Measurements from ENCODE around the gene GOLGA8H. TPM values are rescaled to one million over a fixed set of nuclear protein-coding genes. Genes with fewer than 3 reads are reported as not detected.
A peak's percentile ranks its signal among the peaks of the same experiment; 100 is the strongest.
"Not testable (repeated sequence)": the region's sequence is repeated elsewhere in the genome, so short reads cannot be mapped to it uniquely, and the experiment has no call there.

Gene GOLGA8H
- 0.52 TPM for total RNA-seq

GRCh38 chr15:30603796-30604195 is at the start of gene GOLGA8H:
GOLGA8H (plus strand) TSS chr15:30604028; CDS start chr15:30604126, 98 bp downstream.
- not testable (repeated sequence) for H3K4me1 ChIP-seq (ENCODE audit: control insufficient read depth in 3 of 3, insufficient read depth in 3 of 3, low read length in 3 of 3); H3K9ac ChIP-seq (ENCODE audit: low read depth in 1 of 3, low read length in 3 of 3); H3K27ac ChIP-seq (ENCODE audit: low read depth, low read length); H3K27me3 ChIP-seq (ENCODE audit: control insufficient read depth in 3 of 3, insufficient read depth in 3 of 3, low read length in 3 of 3); H3K4me3 ChIP-seq (ENCODE audit: low read length in 3 of 3); H3K36me3 ChIP-seq (ENCODE audit: control insufficient read depth in 3 of 3, insufficient read depth in 3 of 3, low read length in 3 of 3); H3K9me3 ChIP-seq (ENCODE audit: control insufficient read depth in 3 of 3, low read length in 3 of 3)

- not testable (repeated sequence) for H3K36me3 ChIP-seq (ENCODE audit: control insufficient read depth in 3 of 3, insufficient read depth in 3 of 3, low read length in 3 of 3)
Measured at GRCh38 chr15:30566949-30567348, 36.9 kb upstream of the GOLGA8H start.

GRCh38 chr15:30573012-30573491 is 30.8 kb upstream of the GOLGA8H start:
- not testable (repeated sequence) for H3K27ac ChIP-seq (ENCODE audit: low read depth, low read length); H3K36me3 ChIP-seq (ENCODE audit: control insufficient read depth in 3 of 3, insufficient read depth in 3 of 3, low read length in 3 of 3); H3K9ac ChIP-seq (ENCODE audit: low read depth in 1 of 3, low read length in 3 of 3); H3K27me3 ChIP-seq (ENCODE audit: control insufficient read depth in 3 of 3, insufficient read depth in 3 of 3, low read length in 3 of 3); H3K9me3 ChIP-seq (ENCODE audit: control insufficient read depth in 3 of 3, low read length in 3 of 3); H3K4me3 ChIP-seq (ENCODE audit: low read length in 3 of 3); H3K4me1 ChIP-seq (ENCODE audit: control insufficient read depth in 3 of 3, insufficient read depth in 3 of 3, low read length in 3 of 3)

More at GRCh38 chr15:30566949-30567348, 36.9 kb upstream of the GOLGA8H start:
- H3K27me3 ChIP-seq (ENCODE audit: control insufficient read depth in 3 of 3, insufficient read depth in 3 of 3, low read length in 3 of 3); H3K9ac ChIP-seq (ENCODE audit: low read depth in 1 of 3, low read length in 3 of 3); H3K9me3 ChIP-seq (ENCODE audit: control insufficient read depth in 3 of 3, low read length in 3 of 3); H3K4me3 ChIP-seq (ENCODE audit: low read length in 3 of 3); H3K4me1 ChIP-seq (ENCODE audit: control insufficient read depth in 3 of 3, insufficient read depth in 3 of 3, low read length in 3 of 3); H3K27ac ChIP-seq (ENCODE audit: low read depth, low read length): not testable (repeated sequence)

- H3K27me3 ChIP-seq (ENCODE audit: control insufficient read depth in 3 of 3, insufficient read depth in 3 of 3, low read length in 3 of 3); H3K4me1 ChIP-seq (ENCODE audit: control insufficient read depth in 3 of 3, insufficient read depth in 3 of 3, low read length in 3 of 3): not testable (repeated sequence)
Measured at GRCh38 chr15:30579394-30579970, 24.3 kb upstream of the GOLGA8H start.

GRCh38 chr15:30580716-30581115 is 23.1 kb upstream of the GOLGA8H start:
- H3K9me3 ChIP-seq (ENCODE audit: control insufficient read depth in 3 of 3, low read length in 3 of 3); H3K27me3 ChIP-seq (ENCODE audit: control insufficient read depth in 3 of 3, insufficient read depth in 3 of 3, low read length in 3 of 3); H3K4me3 ChIP-seq (ENCODE audit: low read length in 3 of 3); H3K4me1 ChIP-seq (ENCODE audit: control insufficient read depth in 3 of 3, insufficient read depth in 3 of 3, low read length in 3 of 3); H3K36me3 ChIP-seq (ENCODE audit: control insufficient read depth in 3 of 3, insufficient read depth in 3 of 3, low read length in 3 of 3); H3K9ac ChIP-seq (ENCODE audit: low read depth in 1 of 3, low read length in 3 of 3); H3K27ac ChIP-seq (ENCODE audit: low read depth, low read length): not testable (repeated sequence)

More at GRCh38 chr15:30579394-30579970, 24.3 kb upstream of the GOLGA8H start:
- not testable (repeated sequence) for H3K4me3 ChIP-seq (ENCODE audit: low read length in 3 of 3); H3K36me3 ChIP-seq (ENCODE audit: control insufficient read depth in 3 of 3, insufficient read depth in 3 of 3, low read length in 3 of 3); H3K27ac ChIP-seq (ENCODE audit: low read depth, low read length); H3K9me3 ChIP-seq (ENCODE audit: control insufficient read depth in 3 of 3, low read length in 3 of 3); H3K9ac ChIP-seq (ENCODE audit: low read depth in 1 of 3, low read length in 3 of 3)

GRCh38 chr15:30598953-30599352 is 4.9 kb upstream of the GOLGA8H start:
- H3K36me3 ChIP-seq (ENCODE audit: control insufficient read depth in 3 of 3, insufficient read depth in 3 of 3, low read length in 3 of 3); H3K9ac ChIP-seq (ENCODE audit: low read depth in 1 of 3, low read length in 3 of 3); H3K4me3 ChIP-seq (ENCODE audit: low read length in 3 of 3); H3K27ac ChIP-seq (ENCODE audit: low read depth, low read length); H3K4me1 ChIP-seq (ENCODE audit: control insufficient read depth in 3 of 3, insufficient read depth in 3 of 3, low read length in 3 of 3); H3K9me3 ChIP-seq (ENCODE audit: control insufficient read depth in 3 of 3, low read length in 3 of 3); H3K27me3 ChIP-seq (ENCODE audit: control insufficient read depth in 3 of 3, insufficient read depth in 3 of 3, low read length in 3 of 3): not testable (repeated sequence)

GRCh38 chr15:30612271-30612670 is 8.4 kb downstream of the GOLGA8H start:
- not testable (repeated sequence) for H3K27me3 ChIP-seq (ENCODE audit: control insufficient read depth in 3 of 3, insufficient read depth in 3 of 3, low read length in 3 of 3); H3K4me1 ChIP-seq (ENCODE audit: control insufficient read depth in 3 of 3, insufficient read depth in 3 of 3, low read length in 3 of 3); H3K4me3 ChIP-seq (ENCODE audit: low read length in 3 of 3); H3K9ac ChIP-seq (ENCODE audit: low read depth in 1 of 3, low read length in 3 of 3); H3K9me3 ChIP-seq (ENCODE audit: control insufficient read depth in 3 of 3, low read length in 3 of 3); H3K27ac ChIP-seq (ENCODE audit: low read depth, low read length); H3K36me3 ChIP-seq (ENCODE audit: control insufficient read depth in 3 of 3, insufficient read depth in 3 of 3, low read length in 3 of 3)

GRCh38 chr15:30621342-30621741 is 17.5 kb downstream of the GOLGA8H start:
- H3K36me3 ChIP-seq (ENCODE audit: control insufficient read depth in 3 of 3, insufficient read depth in 3 of 3, low read length in 3 of 3); H3K9ac ChIP-seq (ENCODE audit: low read depth in 1 of 3, low read length in 3 of 3); H3K27ac ChIP-seq (ENCODE audit: low read depth, low read length); H3K4me3 ChIP-seq (ENCODE audit: low read length in 3 of 3); H3K27me3 ChIP-seq (ENCODE audit: control insufficient read depth in 3 of 3, insufficient read depth in 3 of 3, low read length in 3 of 3); H3K4me1 ChIP-seq (ENCODE audit: control insufficient read depth in 3 of 3, insufficient read depth in 3 of 3, low read length in 3 of 3); H3K9me3 ChIP-seq (ENCODE audit: control insufficient read depth in 3 of 3, low read length in 3 of 3): not testable (repeated sequence)

- H3K4me1 ChIP-seq (ENCODE audit: control insufficient read depth in 3 of 3, insufficient read depth in 3 of 3, low read length in 3 of 3); H3K36me3 ChIP-seq (ENCODE audit: control insufficient read depth in 3 of 3, insufficient read depth in 3 of 3, low read length in 3 of 3); H3K27me3 ChIP-seq (ENCODE audit: control insufficient read depth in 3 of 3, insufficient read depth in 3 of 3, low read length in 3 of 3); H3K9me3 ChIP-seq (ENCODE audit: control insufficient read depth in 3 of 3, low read length in 3 of 3): not testable (repeated sequence)
- Histone ChIP-seq H3K27ac (ENCODE audit: low read depth, low read length) (peak within 1 kb of the TSS; percentile 93), H3K9ac (ENCODE audit: low read depth in 1 of 3, low read length in 3 of 3) (peak within 1 kb of the TSS; percentile 73 to 89 (median 74)), H3K4me3 (ENCODE audit: low read length in 3 of 3) (peak within 1 kb of the TSS; percentile 67 to 85 (median 83))
Measured at GRCh38 chr15:30625436-30626193, 21.8 kb downstream of the GOLGA8H start, which contains the start of gene ARHGAP11B. ARHGAP11B (plus strand) TSS chr15:30626128.

GRCh38 chr15:30626194-30626565 is 22.4 kb downstream of the GOLGA8H start:
- not testable (repeated sequence) for H3K36me3 ChIP-seq (ENCODE audit: control insufficient read depth in 3 of 3, insufficient read depth in 3 of 3, low read length in 3 of 3); H3K4me1 ChIP-seq (ENCODE audit: control insufficient read depth in 3 of 3, insufficient read depth in 3 of 3, low read length in 3 of 3); H3K9me3 ChIP-seq (ENCODE audit: control insufficient read depth in 3 of 3, low read length in 3 of 3); H3K27me3 ChIP-seq (ENCODE audit: control insufficient read depth in 3 of 3, insufficient read depth in 3 of 3, low read length in 3 of 3)
- peak overlapping the region; percentile 73 to 89 (median 74) for H3K9ac ChIP-seq (ENCODE audit: low read depth in 1 of 3, low read length in 3 of 3)
- peak overlapping the region; percentile 93 for H3K27ac ChIP-seq (ENCODE audit: low read depth, low read length)
- H3K4me3 ChIP-seq (ENCODE audit: low read length in 3 of 3): peak overlapping the region; percentile 67 to 85 (median 83)
